Body of pancreas (tissue), 4 donors: ENCODE measurements around the gene ADCY1.

Experiments used
- POLR2A ChIP-seq, 3 donors: fragments of 450-650 bp; IDR thresholded peaks; one replicate each; pipeline ENCODE4 v1.6.1; 2016; ENCODE audit warnings: antibody characterized with exemption in 3 of 3, mild to moderate bottlenecking in 2 of 3
- TF ChIP-seq, protein P1 (sequence below), 7 experiments: fragments of 450-650 bp in 4 of 7; fragments of 200-600 bp in 3 of 7; sonication (generic) in 3 of 7; IDR thresholded peaks; one replicate each; pipeline ENCODE4 v1.5.1; 2016 to 2019; ENCODE audit warnings: antibody characterized with exemption in 7 of 7

DNA sequence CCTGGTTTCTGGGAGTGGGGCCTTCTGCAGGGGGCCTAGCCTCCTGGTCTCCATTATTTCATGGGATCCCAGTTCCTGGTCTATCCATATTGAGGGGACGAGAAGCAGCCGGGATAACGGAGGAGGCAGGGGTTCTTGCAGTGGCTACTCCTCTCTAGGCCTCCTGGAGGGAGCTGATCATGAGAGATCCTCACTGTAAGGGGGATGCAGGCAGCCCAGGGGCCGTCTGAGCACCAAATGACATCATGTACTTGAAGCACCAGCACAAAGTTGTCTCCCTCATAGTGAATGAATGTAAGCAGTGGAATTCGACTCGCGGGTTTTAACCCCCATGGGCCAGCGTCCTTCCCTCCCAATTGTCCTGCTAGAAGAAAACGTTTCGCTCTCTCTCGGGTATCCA is 964 bp upstream of the ADCY1 start:
- TF ChIP-seq, protein P1, sequence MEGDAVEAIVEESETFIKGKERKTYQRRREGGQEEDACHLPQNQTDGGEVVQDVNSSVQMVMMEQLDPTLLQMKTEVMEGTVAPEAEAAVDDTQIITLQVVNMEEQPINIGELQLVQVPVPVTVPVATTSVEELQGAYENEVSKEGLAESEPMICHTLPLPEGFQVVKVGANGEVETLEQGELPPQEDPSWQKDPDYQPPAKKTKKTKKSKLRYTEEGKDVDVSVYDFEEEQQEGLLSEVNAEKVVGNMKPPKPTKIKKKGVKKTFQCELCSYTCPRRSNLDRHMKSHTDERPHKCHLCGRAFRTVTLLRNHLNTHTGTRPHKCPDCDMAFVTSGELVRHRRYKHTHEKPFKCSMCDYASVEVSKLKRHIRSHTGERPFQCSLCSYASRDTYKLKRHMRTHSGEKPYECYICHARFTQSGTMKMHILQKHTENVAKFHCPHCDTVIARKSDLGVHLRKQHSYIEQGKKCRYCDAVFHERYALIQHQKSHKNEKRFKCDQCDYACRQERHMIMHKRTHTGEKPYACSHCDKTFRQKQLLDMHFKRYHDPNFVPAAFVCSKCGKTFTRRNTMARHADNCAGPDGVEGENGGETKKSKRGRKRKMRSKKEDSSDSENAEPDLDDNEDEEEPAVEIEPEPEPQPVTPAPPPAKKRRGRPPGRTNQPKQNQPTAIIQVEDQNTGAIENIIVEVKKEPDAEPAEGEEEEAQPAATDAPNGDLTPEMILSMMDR (IDR thresholded peaks at IDR 0.05) = no peak
- no peak for TF ChIP-seq POLR2A (IDR thresholded peaks at IDR 0.05)
